SH-SY5Y (cell line): ENCODE measurements around the gene SOX4.

Source experiments
- GATA2 ChIP-seq: IDR thresholded peaks from 2 replicates; pipeline ENCODE4 v1.6.1; 2011; ENCODE audit warnings: mild to moderate bottlenecking, low read depth, low read length
- GATA3 ChIP-seq: IDR thresholded peaks from 2 replicates; pipeline ENCODE4 v1.6.1; 2011; ENCODE audit warnings: low read depth, mild to moderate bottlenecking, low read length, moderate library complexity

GRCh38 chr6:21555197-21555596, 38.4 kb upstream of the SOX4 start:
- TF ChIP-seq GATA2 = no peak
- no peak for TF ChIP-seq GATA3
